NCI-H2196 (cell line): Measurements from ENCODE around the gene LTF.
"Not testable (repeated sequence)": the region's sequence is repeated elsewhere in the genome, so short reads cannot be mapped to it uniquely, and the experiment has no call there.

ENCODE experiments used
- DNase-seq: peaks from one replicate; lab custom pipeline; 2025; ENCODE audit not compliant: unreplicated experiment; lab: John Stamatoyannopoulos, UW

The LTF gene

DNA sequence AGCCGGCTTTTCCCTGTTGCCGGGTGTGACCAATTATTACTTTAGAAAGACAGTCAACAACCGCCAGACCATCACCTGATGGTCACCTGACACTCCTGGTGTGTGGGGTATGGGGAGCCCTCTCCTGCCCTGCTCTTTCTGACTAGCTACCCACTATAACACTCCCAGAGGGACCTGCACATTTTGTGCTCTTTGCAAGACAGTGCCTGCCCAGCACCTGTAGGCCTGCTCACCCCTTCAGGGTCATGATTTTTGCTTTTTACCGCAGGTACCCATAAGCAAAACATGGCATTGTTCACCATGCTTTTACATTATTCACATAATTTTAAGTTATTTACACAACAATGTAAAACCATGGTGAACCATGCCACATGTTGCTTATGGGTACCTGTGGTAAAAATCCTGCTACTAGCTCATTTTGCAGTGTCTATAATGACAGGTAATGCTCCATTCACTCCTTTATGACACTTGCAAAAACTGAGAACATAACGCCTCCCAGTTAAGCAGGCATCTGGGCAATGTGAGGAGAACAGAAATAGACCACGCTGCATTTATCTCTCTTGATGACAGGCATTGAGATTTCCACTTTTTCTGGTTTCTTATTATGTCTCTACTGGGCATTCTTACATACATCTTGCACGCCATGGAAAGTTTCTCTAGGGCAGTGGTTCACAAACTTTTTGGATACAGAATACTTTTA lies 47.7 kb downstream of the LTF start:
- DNase-seq: no peak

DNA sequence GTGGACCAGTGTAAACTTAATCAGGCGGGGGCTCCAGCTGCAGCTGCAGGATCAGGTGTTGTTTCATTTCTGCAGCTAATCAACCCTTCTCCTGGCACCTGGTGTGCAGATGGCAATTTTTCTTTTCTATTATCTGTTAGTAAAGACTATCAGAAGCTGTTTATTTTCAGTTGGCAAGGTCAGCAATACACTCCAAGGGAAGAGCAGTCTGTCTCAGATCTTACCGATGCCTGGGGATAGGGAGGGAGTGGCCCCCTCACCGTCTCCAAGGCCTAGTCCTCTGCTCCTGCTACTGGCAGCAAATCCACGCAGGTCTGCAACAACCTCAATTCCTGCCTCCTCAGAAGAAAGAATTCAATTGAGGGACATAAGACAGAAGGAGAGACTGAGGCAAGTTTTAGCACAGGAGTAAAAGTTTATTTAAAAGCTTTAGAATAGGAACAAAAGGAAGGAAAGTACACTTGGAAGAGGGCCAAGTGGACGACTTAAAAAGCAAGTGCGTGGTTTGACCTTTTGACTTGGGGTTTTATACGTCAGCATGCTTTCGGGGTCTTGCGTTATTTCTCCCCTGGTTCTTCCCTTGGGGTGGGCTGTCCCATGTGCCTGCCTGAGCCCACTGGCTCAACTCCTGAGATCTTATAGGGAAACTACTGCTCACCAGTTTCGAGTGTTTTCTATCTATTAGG lies 48.4 kb downstream of the LTF start:
- DNase-seq: peak; percentile 31

DNA sequence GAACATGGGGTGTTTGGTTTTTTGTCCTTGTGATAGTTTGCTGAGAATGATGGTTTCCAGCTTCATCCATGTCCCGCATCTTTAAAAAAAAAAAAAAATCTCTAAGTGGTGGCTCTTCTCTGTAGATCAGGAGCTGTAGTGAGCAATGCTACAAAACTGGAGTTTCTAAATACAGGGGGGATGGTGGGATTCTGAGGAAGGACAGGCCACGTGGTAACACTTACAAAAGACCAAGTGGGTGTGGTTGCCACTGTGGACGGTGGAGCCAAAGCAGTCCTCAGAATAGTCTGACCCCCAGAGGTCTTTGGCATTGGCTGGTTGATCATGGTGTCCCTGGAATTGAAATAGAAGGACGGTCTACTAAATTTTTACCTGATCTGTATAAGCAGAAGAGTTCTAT lies 50.0 kb downstream of the LTF start:
- DNase-seq: no peak

DNA sequence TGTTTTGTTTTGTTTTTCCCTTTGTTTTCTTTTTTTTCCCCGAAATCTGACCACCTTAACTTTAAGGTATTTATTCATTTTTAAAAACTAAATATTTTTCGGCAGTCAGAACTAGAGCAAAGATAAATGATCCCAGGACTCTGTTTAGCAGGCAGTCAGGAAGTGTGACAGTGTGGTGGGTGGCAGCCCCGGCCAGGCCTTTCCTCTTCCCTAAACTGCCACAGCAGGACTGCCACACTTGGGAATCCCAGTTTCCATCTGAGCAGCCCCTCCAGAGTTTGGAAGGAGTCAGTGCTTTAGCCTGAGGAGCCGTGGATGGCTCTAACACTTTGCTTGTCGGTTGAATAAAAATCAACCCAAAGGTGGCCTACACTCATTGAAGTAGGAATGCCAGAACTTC lies 50.8 kb downstream of the LTF start:
- DNase-seq: no peak

DNA sequence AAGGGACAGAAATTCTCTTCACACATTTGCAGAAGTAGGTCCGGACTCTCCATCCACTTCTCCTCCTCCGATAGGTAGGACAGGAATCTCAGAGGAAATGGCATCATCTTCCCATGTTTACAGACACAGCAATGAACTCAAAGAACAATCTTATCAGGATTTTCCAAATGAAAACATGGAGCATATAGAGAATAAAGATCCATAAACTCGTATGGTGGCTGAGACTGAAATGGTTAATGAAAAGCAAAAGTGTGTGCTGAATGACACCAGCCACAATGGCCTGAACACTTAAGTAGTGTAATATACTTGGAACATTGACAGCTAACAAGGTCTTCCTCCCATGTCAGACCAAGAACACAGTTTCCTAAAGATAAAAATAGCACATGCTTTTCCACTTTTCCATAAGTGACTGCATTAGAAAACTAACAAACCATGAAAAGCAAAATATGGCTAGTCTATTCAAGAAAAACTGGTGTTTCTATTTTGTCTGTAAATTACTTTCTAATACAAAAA lies 51.9 kb downstream of the LTF start:
- DNase-seq: no peak

DNA sequence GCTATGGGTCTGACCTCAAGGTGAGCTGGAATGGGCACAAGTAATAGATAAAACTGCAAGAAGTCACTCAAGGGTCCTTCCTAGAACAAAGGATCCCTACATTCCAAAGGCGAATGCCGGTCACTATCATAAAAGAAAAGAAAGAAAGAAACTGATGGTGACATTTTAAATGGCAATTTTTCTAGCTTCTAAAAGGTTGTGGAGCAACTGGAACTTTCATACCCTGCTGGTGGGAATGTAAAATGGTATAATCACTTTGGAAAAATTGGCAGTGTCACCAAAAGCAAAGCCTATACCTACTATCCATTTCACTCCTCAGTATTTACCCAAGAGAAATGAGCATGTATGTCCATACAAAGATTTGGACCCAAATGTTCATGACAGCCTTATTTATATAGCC lies 53.4 kb downstream of the LTF start:
- DNase-seq: no peak

DNA sequence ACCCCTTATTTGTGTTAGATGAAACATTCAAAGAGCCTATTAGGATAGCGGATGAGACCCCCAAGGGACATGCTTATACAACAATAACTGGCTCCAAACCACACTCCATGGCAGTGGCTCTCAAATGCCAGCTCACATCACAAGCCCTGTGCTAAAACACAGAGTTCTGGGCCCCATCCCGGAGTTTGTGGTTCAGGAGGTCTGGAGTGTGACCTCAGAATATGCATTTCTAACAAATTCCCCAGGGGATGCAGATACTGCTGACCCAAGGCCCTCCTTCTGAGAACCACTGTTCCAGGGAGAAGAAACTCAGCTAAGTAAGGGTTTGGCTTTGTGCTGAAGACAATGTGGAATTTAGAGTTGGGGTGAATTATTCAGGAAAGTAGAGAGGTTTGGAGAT lies 54.0 kb downstream of the LTF start:
- no peak for DNase-seq

DNA sequence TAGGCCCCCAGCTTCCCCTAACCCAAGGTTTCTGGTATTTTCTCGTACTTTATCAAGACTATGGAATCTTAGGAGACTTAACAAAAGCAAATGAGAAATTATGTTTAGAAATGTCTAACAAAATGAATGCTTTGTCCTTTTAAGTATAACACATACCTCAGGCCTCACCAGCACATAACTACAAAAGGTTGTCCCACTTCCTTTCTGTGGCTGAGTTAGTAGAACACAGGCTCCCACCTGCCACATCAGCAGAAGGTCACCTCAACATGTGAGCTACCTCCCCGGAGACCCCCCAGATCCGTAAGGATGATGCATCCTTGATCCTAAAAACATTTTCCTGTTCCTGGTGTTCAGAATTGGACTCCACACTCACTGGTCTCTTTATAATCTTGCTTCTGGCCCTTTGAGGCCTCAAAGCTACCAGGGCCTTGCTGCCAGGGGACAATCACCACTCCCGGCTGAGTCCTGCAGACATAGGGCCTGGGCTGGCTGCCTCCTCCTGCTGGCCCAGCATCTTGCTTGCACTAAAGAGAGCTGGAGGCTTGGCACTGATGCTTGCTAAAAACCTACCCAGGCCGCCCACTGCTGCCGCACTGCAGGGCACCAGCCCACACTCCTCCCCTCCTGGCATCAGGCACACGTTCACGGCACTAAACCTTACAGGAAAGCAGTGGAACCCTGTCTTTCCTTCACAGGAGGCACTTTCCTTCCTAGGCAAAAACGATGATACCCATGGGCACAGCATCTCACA lies 54.8 kb downstream of the LTF start:
- DNase-seq: no peak

DNA sequence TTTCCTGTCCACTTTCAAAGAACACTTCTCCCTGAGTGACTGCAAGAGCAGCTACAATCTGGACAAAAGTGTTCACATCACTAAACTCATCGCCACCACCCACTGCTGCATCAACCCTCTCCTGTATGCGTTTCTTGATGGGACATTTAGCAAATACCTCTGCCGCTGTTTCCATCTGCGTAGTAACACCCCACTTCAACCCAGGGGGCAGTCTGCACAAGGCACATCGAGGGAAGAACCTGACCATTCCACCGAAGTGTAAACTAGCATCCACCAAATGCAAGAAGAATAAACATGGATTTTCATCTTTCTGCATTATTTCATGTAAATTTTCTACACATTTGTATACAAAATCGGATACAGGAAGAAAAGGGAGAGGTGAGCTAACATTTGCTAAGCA lies 55.9 kb downstream of the LTF start:
- DNase-seq: no peak

DNA sequence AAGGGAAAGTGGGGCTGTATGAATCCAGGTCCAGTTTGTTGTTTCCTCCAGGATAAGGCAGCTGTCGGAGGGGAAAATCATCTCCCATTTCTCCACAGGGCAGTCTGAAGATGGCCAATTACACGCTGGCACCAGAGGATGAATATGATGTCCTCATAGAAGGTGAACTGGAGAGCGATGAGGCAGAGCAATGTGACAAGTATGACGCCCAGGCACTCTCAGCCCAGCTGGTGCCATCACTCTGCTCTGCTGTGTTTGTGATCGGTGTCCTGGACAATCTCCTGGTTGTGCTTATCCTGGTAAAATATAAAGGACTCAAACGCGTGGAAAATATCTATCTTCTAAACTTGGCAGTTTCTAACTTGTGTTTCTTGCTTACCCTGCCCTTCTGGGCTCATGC lies 56.7 kb downstream of the LTF start:
- no peak for DNase-seq

DNA sequence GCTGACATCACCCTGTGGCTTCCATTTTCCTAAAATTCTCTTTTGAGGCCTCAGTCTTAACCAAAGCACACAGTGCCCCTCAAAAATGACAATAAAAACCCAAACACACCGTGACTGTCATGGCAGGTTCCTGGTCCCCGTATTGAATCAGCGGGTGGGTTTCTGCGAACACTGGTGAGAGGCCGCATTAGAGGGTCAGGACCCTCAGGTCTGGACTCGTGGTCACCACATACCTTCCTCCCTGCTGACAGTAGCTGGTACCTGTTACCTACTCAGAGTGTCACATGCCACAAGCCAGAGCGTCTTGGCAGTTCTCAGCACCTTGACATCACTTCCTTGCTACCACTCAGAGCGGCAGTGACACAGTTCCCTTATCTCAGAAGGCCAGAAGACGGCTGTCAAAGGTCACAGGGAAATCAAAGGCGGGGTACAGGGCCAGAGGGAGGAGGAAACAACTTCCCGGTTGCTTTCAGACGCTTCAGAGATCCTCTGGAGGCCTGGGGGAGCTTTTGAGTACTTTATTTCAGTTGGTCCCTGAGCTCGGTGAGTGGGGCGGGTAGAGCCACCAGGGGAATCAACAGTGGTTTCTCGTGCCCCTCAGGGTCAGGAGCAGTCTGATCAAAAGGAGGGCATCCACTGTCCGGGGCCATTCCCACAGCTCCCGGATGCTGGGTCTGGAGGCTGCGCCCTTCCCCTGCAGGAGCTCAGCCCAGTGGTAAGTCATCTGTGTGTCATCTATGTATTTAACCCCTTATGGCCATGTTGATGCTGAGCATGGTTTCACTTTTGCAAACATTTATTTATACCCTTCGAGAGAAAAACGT lies 57.7 kb downstream of the LTF start, which contains the start of the genes CCR5AS and CCRL2:
Gene CCR5AS, minus strand, starts transcription at position 279 of the 824 bp plus-strand sequence.
Gene CCRL2, plus strand, starts transcription at position 472 of the 824 bp plus-strand sequence. CDS start 821 bp downstream, outside the sequence.
- no peak for DNase-seq

DNA sequence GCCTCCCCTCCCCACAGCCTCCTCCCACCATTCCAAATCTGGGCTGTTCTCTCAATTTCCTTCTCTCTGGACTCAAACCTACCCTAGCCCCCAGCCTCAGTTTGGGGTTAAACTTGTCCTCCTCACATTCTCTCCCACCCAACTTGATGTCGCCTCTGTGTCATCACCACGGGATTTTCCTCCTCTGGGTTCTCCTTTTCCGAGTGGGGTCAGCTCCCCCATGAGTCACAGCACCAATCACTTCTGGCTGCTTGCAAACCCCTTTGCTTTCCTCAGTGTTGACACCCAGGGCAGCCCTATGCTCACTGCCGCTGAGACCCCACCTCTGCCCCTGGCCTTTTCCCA lies 58.3 kb downstream of the LTF start:
- no peak for DNase-seq

DNA sequence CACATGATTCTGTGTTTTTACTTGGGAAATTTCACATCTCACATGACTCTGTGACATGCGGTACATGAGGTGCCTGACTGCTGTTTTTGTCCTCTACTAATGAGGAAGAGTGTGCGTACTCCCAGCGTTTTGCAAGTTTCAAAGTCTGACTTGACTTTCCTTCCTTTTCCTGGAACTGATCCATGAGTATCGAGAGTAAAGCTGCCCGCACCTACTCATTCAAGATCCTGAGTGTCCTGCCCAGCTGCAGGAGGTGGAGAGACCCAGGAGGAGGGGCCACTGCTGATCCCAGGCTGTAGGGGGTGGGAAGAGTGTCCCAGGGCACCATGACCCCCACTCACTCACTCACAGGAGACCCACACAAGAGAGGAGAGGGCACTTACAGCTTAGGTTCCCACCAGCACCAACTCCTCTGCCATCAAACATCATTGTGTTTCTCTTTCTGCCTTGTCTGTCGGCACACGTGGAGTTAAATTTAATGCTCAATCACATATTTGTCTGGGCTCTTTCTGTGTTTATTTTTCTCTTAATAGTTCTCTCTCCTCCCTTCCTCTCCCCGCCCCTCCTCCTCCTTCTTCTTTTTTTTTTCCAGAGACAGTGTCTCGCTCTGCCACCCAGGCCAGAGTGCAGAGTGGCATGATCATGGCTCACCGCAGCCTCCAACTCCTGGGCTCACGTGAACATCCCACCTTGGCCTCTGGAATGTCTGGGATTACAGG lies 59.2 kb downstream of the LTF start:
- no peak for DNase-seq

DNA sequence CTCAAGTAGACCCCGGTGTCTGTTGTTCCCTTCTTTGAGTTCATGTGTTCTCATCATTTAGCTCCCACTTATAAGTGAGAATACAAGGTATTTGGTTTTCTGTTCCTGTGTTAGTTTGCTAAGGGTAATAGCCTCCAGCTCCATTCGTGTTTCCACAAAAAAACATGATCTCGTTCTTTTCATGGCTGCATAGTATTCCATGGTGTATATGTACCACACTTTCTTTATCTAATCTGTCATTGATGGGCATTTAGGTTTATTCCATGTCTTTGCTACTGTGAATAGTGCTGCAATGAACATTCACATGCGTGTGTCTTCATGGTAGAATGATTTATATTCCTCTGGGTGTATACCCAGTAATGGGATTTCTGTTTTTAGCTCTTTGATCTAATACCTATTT lies 61.8 kb downstream of the LTF start:
- not testable (repeated sequence) for DNase-seq

DNA sequence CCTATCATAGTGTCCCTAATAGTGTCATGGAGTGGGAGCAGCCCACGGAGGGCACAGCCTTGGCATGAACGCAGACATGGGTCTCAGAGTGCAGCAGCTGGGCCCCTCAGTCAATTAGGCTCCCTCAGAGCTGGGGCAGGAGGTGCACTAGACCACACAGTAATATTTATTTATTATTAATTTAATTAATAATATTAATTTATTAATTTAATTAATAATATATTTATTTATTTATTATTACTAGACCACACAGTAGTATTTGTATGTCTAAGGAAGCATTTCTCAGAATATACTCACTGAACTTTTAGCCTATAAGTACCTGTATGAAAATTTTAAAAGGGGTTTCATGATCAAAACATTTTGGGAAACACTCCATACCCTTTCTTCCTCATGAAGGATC lies 63.1 kb downstream of the LTF start:
- DNase-seq: no peak

DNA sequence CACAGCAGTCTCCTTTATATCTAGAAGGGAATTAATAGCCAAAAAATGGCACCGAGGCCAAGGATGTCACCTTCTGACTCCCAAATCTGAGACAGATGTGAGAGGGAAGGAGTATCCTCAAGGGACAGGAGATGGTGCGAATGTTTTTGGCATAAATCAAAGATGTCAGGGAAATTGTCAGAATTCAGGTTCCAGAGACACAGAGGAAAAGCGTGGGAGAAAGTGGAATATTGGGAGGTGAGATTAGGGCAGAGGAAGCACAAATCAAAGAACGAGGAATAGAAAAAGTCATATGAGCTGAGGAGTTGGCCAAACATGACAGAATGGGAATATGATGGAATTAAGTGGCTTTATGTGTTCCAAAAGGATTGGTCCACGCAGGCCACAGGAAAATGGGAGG lies 63.9 kb downstream of the LTF start:
- DNase-seq: no peak

DNA sequence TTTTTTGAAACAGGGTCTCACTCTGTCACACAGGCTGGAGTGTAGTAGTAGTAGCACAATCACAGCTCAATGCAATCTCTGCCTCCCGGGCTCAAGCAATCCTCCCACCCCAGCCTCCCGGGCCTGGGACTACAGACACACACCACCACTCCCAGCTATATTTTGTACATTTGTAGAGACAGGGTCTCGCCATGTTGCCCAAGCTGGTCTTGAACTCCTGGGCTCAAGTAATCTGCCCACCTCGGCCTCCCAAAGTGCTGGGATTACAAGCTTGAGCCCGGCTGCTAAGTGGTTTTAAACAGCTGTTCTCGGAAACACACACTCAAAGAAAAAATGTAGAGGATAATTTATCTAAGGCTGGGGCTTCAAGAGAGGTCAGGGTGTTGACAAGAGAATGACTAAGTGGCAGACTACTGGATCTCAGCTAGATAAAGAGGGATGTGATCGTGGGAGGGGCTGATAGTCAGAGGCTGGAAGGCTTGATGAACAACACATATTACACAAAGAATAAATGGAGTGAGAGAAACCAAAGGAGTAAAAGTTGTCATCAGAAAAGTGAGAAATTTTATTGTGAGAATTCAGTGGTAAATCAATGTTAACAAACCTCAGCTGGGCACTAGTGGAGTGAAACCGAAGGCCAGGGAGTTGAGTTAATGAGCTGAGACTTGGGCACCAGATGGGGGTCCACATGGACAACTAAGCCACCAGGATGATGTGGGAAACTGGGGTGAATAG lies 64.5 kb downstream of the LTF start:
- DNase-seq: no peak

DNA sequence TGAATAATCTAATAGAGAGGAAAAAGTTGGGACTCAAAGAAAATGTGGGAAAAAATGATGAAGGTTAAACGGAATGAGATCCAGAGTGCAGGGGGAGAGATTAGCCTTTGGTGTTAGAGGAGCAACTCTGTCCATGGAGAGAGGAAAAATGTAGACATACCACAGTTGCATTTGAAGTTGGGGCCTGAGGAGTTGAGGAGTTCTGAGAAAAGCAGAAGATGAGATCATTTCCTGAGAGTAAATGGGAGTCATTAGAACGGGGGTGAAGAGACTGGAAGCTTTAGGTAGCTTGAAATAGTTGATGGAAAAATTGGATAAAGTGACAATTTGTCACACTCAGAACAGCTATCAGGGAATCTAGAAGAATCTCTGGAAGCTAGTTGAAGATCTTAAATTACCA lies 65.1 kb downstream of the LTF start:
- DNase-seq: no peak

DNA sequence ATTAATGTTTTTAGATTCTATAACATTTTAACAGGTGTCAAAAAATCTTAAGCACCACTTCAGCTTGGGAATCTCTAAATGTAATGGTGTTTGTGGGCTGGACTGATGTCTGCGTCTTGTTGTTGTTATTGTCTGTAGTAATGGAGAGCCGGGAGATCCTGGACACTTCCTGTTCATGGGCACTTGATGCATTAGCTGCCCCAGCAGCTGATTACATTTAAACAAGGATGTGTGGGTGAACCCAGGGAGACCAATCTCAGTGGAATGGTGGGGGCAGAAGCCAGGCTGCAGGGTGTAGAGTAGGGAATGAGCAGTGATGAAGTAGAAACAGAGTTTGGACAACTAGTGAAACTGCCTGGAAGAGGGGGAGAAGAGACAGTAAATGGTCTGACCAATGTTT lies 65.6 kb downstream of the LTF start:
- DNase-seq: no peak
